ENCODE measurements around the gene CYP19A1.

DNA sequence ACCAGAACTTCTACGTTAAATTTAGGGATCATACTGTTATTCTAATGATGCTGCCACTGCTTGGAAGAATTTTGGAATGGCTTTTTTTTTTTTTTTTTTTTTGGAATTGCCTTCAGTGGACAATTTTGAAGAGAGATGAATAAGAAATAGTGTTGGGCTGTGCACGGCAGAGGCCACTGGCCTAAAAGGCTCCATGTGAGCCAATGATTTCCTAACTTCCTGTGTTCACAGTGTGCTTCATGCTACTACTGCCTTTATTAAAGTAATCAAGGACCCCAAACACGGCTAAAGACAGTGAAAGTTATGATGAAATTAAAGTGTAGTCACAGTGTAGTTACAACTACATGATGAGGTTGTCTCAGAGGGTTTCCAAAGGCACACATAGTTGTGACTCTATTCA lies 142.9 kb downstream of the CYP19A1 start:
- TF ChIP-seq, protein P1, sequence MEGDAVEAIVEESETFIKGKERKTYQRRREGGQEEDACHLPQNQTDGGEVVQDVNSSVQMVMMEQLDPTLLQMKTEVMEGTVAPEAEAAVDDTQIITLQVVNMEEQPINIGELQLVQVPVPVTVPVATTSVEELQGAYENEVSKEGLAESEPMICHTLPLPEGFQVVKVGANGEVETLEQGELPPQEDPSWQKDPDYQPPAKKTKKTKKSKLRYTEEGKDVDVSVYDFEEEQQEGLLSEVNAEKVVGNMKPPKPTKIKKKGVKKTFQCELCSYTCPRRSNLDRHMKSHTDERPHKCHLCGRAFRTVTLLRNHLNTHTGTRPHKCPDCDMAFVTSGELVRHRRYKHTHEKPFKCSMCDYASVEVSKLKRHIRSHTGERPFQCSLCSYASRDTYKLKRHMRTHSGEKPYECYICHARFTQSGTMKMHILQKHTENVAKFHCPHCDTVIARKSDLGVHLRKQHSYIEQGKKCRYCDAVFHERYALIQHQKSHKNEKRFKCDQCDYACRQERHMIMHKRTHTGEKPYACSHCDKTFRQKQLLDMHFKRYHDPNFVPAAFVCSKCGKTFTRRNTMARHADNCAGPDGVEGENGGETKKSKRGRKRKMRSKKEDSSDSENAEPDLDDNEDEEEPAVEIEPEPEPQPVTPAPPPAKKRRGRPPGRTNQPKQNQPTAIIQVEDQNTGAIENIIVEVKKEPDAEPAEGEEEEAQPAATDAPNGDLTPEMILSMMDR (IDR thresholded peaks at IDR 0.05): no peak
- TF ChIP-seq POLR2AphosphoS5 (IDR thresholded peaks at IDR 0.05; ENCODE audit: low read depth, low read length): no peak
- no peak for TF ChIP-seq REST (IDR thresholded peaks at IDR 0.05; ENCODE audit: insufficient read depth in 1 of 2, low read depth in 2 of 2, low read length in 1 of 2)
- TF ChIP-seq SIN3A (IDR thresholded peaks at IDR 0.05; ENCODE audit: borderline replicate concordance, insufficient read depth, low read depth, low read length): no peak
- TF ChIP-seq TCF7L2 (IDR thresholded peaks at IDR 0.05; ENCODE audit: low read depth, low read length): no peak
